H1 (cell line): Measurements from ENCODE around the gene THSD1. TPM values are rescaled to one million over a fixed set of nuclear protein-coding genes. Genes with fewer than 3 reads are reported as not detected.

Experiments used
- CTCF ChIA-PET: fragments of 300-600 bp; sonication (Branson Sonifier 250); formaldehyde crosslinking; loops from one replicate; lab custom pipeline; 2021; ENCODE audit not compliant: partially characterized antibody; lab: Charles Lee
- POLR2A ChIA-PET: fragments of 300-600 bp; sonication (Branson Sonifier 250); formaldehyde crosslinking; loops from one replicate; lab custom pipeline; 2021; ENCODE audit warnings: inconsistent platforms; ENCODE audit not compliant: partially characterized antibody; lab: Charles Lee
- DNase-seq, 2 experiments: peaks; one replicate each; pipeline versions ENCODE4 v3.0.0 to v3.0.0-alpha.2; 2010 to 2022; ENCODE audit warnings: low spot score in 2 of 2, low read depth in 1 of 2, mixed read lengths in 1 of 2
- FAIRE-seq: peaks from 2 replicates; lab custom pipeline; 2011; peaks lifted over from hg19 to GRCh38; lab: Jason Lieb, UNC
- H2AFZ ChIP-seq: 2 replicates; pipeline ENCODE4 v1.8.1; 2012; ENCODE audit warnings: low read length, inconsistent platforms
- H2AK5ac ChIP-seq: 2 replicates; pipeline ENCODE4 v1.6.1; 2013; ENCODE audit warnings: low read depth, low read length
- H2BK120ac ChIP-seq: replicated peaks from 2 replicates; pipeline ENCODE3; 2013; ENCODE audit warnings: low read depth, low read length, inconsistent platforms
- H2BK12ac ChIP-seq: 2 replicates; pipeline ENCODE4 v1.6.1; 2013; ENCODE audit warnings: low read depth, low read length
- H2BK15ac ChIP-seq: 2 replicates; pipeline ENCODE4 v1.6.1; 2013; ENCODE audit warnings: low read length
- H2BK20ac ChIP-seq: 2 replicates; pipeline ENCODE4 v1.6.1; 2013; ENCODE audit warnings: low read length
- H2BK5ac ChIP-seq: 2 replicates; pipeline ENCODE4 v1.6.1; 2013; ENCODE audit warnings: low read depth, low read length
- H3K14ac ChIP-seq: 2 replicates; pipeline ENCODE4 v1.6.1; 2013; ENCODE audit warnings: inconsistent platforms; ENCODE audit not compliant: insufficient read length
- H3K18ac ChIP-seq: 2 replicates; pipeline ENCODE4 v1.6.1; 2013; ENCODE audit warnings: low read length; ENCODE audit errors: extremely low read depth
- H3K23ac ChIP-seq: 2 replicates; pipeline ENCODE4 v1.6.1; 2013; ENCODE audit warnings: inconsistent platforms; ENCODE audit not compliant: insufficient read length
- H3K23me2 ChIP-seq: 2 replicates; pipeline ENCODE4 v1.6.1; 2013; ENCODE audit warnings: low read depth, low read length
- H3K27ac ChIP-seq: 2 replicates; pipeline ENCODE4 v1.6.1; 2011; ENCODE audit warnings: low read depth, low read length, inconsistent platforms
- H3K27me3 ChIP-seq, 4 experiments: replicated peaks in 1 of 4; 1 replicate in 1 of 4; 2 replicates in 3 of 4; pipeline versions ENCODE4 v1.6.1 to v1.8.1; 2011 to 2013; ENCODE audit warnings: low read length in 3 of 4, mild to moderate bottlenecking in 3 of 4, inconsistent platforms in 2 of 4, mixed read lengths in 2 of 4, moderate library complexity in 1 of 4; ENCODE audit not compliant: control insufficient read depth in 3 of 4, insufficient read depth in 3 of 4; ENCODE audit errors: extremely low read depth in 1 of 4
- H3K36me3 ChIP-seq, 4 experiments: 2 replicates each; pipeline versions ENCODE4 v1.6.1 to v1.8.1; 2011 to 2013; ENCODE audit warnings: mild to moderate bottlenecking in 4 of 4, low read length in 3 of 4, moderate library complexity in 2 of 4, control low read depth in 1 of 4, inconsistent platforms in 1 of 4; ENCODE audit not compliant: insufficient read depth in 4 of 4, control insufficient read depth in 2 of 4
- H3K4ac ChIP-seq: replicated peaks from 2 replicates; pipeline ENCODE3; 2013; ENCODE audit warnings: low read length, low read depth, mixed read lengths, inconsistent platforms; ENCODE audit not compliant: insufficient read length
- H3K4me1 ChIP-seq, 4 experiments: replicated peaks in 1 of 4; 1 replicate in 1 of 4; 2 replicates in 3 of 4; pipeline versions ENCODE4 v1.6.1 to v1.8.1; 2011 to 2013; ENCODE audit warnings: low read length in 3 of 4, inconsistent platforms in 2 of 4, mixed read lengths in 1 of 4; ENCODE audit not compliant: insufficient read depth in 4 of 4, control insufficient read depth in 3 of 4
- H3K4me2 ChIP-seq, 2 experiments: 2 replicates each; pipeline versions ENCODE4 v1.6.1 to v1.8.1; 2011 to 2013; ENCODE audit warnings: low read depth in 2 of 2, low read length in 2 of 2, control low read depth in 1 of 2, inconsistent platforms in 1 of 2, mild to moderate bottlenecking in 1 of 2; ENCODE audit not compliant: insufficient read depth in 1 of 2
- H3K4me3 ChIP-seq, 4 experiments: fragments of 200-600, 300-600 bp in 1 of 4; sonication (generic), shearing (Covaris generic), sonication (Bioruptor Twin) in 1 of 4; 2 replicates each; pipeline versions ENCODE4 v1.5.1 to v1.8.1; 2011 to 2016; ENCODE audit warnings: low read length in 4 of 4, low read depth in 3 of 4, control low read depth in 2 of 4, inconsistent platforms in 2 of 4, mild to moderate bottlenecking in 2 of 4, mixed read lengths in 1 of 4, moderate library complexity in 1 of 4; ENCODE audit not compliant: insufficient read depth in 2 of 4; ENCODE audit errors: extremely low read depth in 1 of 4
- H3K56ac ChIP-seq: replicated peaks from 2 replicates; pipeline ENCODE3; 2013; ENCODE audit warnings: low read depth, mild to moderate bottlenecking, mixed read lengths, low read length, inconsistent platforms; ENCODE audit not compliant: insufficient read length
- H3K79me1 ChIP-seq: 2 replicates; pipeline ENCODE4 v1.6.1; 2013; ENCODE audit warnings: low read depth, low read length, control low read depth
- H3K79me2 ChIP-seq, 2 experiments: 2 replicates each; pipeline versions ENCODE4 v1.6.1 to v1.8.1; 2012 to 2013; ENCODE audit warnings: low read length in 2 of 2, mild to moderate bottlenecking in 2 of 2, inconsistent platforms in 1 of 2; ENCODE audit not compliant: insufficient read depth in 2 of 2, control insufficient read depth in 1 of 2
- H3K9ac ChIP-seq, 4 experiments: replicated peaks in 1 of 4; 1 replicate in 1 of 4; 2 replicates in 3 of 4; pipeline versions ENCODE4 v1.6.1 to v1.8.1; 2011 to 2013; ENCODE audit warnings: low read depth in 3 of 4, low read length in 3 of 4, control low read depth in 2 of 4, mild to moderate bottlenecking in 2 of 4, moderate library complexity in 2 of 4, inconsistent platforms in 1 of 4; ENCODE audit errors: extremely low read depth in 1 of 4
- H3K9me3 ChIP-seq, 2 experiments: 2 replicates each; pipeline versions ENCODE4 v1.6.1 to v1.8.1; 2012 to 2013; ENCODE audit warnings: mild to moderate bottlenecking in 2 of 2, moderate library complexity in 2 of 2, control low read depth in 1 of 2, inconsistent platforms in 1 of 2, low read depth in 1 of 2, low read length in 1 of 2, mixed read lengths in 1 of 2; ENCODE audit not compliant: insufficient read depth in 2 of 2
- H4K20me1 ChIP-seq, 2 experiments: replicated peaks in 1 of 2; 2 replicates each; pipeline versions ENCODE3 to v1.8.1; 2011 to 2013; ENCODE audit warnings: inconsistent platforms in 2 of 2, low read length in 2 of 2, mild to moderate bottlenecking in 1 of 2; ENCODE audit not compliant: insufficient read depth in 2 of 2, control insufficient read depth in 1 of 2
- H4K5ac ChIP-seq: 2 replicates; pipeline ENCODE4 v1.6.1; 2013; ENCODE audit warnings: low read length, low read depth, mixed read lengths, inconsistent platforms; ENCODE audit not compliant: insufficient read length
- H4K8ac ChIP-seq: 2 replicates; pipeline ENCODE4 v1.8.0; 2013; ENCODE audit warnings: mild to moderate bottlenecking, moderate library complexity, low read length, inconsistent platforms; ENCODE audit not compliant: insufficient read depth; ENCODE audit errors: extremely low read depth
- H4K91ac ChIP-seq: replicated peaks from 2 replicates; pipeline ENCODE3; 2013; ENCODE audit warnings: low read length, mixed read lengths, inconsistent platforms; ENCODE audit not compliant: insufficient read length
- FOSL1 ChIP-seq: IDR thresholded peaks from 2 replicates; pipeline ENCODE4 v1.6.1; 2011; ENCODE audit warnings: mild to moderate bottlenecking, low read depth, low read length, moderate library complexity; ENCODE audit not compliant: insufficient read depth
- SAP30 ChIP-seq: fragments of 300-600 bp; sonication (generic); IDR thresholded peaks from 2 replicates; pipeline ENCODE4 v1.7.1; 2012; ENCODE audit warnings: low read length, moderate library complexity, mild to moderate bottlenecking, inconsistent platforms; ENCODE audit not compliant: insufficient read depth, insufficient replicate concordance
- SUZ12 ChIP-seq: fragments of 200-600 bp; sonication (generic); IDR thresholded peaks from 2 replicates; pipeline ENCODE4 v1.6.1; 2012; ENCODE audit warnings: mild to moderate bottlenecking, inconsistent platforms, low read length, moderate library complexity, mixed read lengths
- WGBS, 2 experiments: shearing (Covaris generic) in 1 of 2; methylation state at CpG; one replicate each; pipeline versions ENCODE4 v1.1.6 to v1.1.7; 2013 to 2015; ENCODE audit warnings: low lambda C conversion rate in 2 of 2, mixed read lengths in 2 of 2, inconsistent platforms in 1 of 2, low coverage in 1 of 2, missing lambda C conversion rate in 1 of 2; ENCODE audit not compliant: insufficient replicate concordance in 2 of 2, insufficient coverage in 1 of 2, insufficient read length in 1 of 2; ENCODE audit errors: extremely low coverage in 1 of 2, missing lambda C conversion rate in 1 of 2; 5-methylcytosine and 5-hydroxymethylcytosine counted together
- polyA plus RNA-seq, 7 experiments: library from polyadenylated mRNA; depleted of rRNA in 3 of 7; stranded (reverse) in 5 of 7; unstranded in 2 of 7; fragments of >200 nt in 5 of 7; fragments of 200-250 nt in 2 of 7; gene quantifications; 1 replicate in 5 of 7; 2 replicates in 1 of 7; 4 replicates in 1 of 7; pipeline versions ENCODE4 v1.2.1 to v1.2.3, GENCODE V29; 2011 to 2013; ENCODE audit warnings: missing spikeins in 2 of 7, mixed read lengths in 2 of 7
- total RNA-seq: library from RNA; stranded (reverse); fragmentation: NEBNext Ultra II Directional; extraction: Animal tissue kit (Norgen Biotek cat#: 25700); gene quantifications from 2 replicates; pipeline ENCODE4 v1.2.1, GENCODE V29; 2021
- TF ChIP-seq, protein P1 (sequence below): IDR thresholded peaks from 2 replicates; pipeline ENCODE4 v1.6.1; 2012; ENCODE audit warnings: inconsistent platforms
- TF ChIP-seq, protein P2 (sequence below): IDR thresholded peaks from 2 replicates; pipeline ENCODE4 v1.6.1; 2012; ENCODE audit warnings: inconsistent platforms

Gene THSD1
- total and polyA plus RNA-seq, 2 of the 8 experiments (the other 6 are each of a cell fraction or from before 2014, with no cell fraction given) = 0.17 to 0.35 TPM

DNA sequence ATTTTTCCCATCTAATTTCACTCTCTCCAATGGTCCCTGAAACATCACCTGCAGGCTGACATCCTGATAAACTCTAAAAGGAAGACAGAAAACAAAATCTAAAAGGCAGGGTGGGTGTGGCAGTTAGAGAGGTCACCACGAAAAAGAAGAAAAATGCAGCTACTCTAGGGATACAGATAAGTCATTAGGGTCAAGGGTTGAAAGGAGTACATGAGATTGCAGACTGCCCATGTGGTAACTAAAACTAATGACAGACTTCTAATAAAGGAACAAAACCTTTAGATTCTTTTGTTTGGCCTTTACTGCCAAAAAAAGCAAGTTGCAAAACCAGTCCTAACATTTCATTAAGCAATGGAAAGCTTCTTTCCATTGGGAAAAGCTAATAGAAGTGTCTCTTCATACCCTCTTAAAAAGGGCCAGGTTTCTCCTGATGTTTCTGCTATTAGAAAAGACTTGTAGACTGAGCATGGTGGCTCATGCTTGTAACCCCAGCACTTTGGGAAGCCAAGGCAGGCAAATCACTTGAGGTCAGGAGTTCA lies 31.0 kb downstream of the THSD1 start:
- Histone ChIP-seq H2AFZ (no peak overlapping the region), H4K91ac (no peak overlapping the region), H3K27ac (no peak overlapping the region), H4K20me1 (no peaks in the 10 kb centered on the region), H3K56ac (no peak overlapping the region), H4K5ac (no peak overlapping the region), H2BK5ac (no peak overlapping the region), H2BK15ac (no peak overlapping the region), H3K4me2 (no peak overlapping the region), H3K23ac (no peak overlapping the region), H3K23me2 (no peaks in the 10 kb centered on the region; the same call in 1 of the 2 replicates), H3K9ac (no peak overlapping the region), H3K79me2 (no peaks in the 10 kb centered on the region), H2BK120ac (no peak overlapping the region), H3K4ac (no peak overlapping the region), H3K4me3 (no peak overlapping the region), H3K9me3 (no peaks in the 10 kb centered on the region), H3K36me3 (no peaks in the 10 kb centered on the region), H3K14ac (no peak overlapping the region), H4K8ac (no peak overlapping the region), H2AK5ac (no peak overlapping the region), H2BK12ac (no peak overlapping the region), H3K4me1 (peaks cover 0 to 3% (median 0%) of the 10 kb centered on the region in 4 experiments; a peak in 1 of 7 replicates), H3K79me1 (no peaks in the 10 kb centered on the region), H2BK20ac (no peak overlapping the region), H3K27me3 (no peaks in the 10 kb centered on the region), H3K18ac (no peak overlapping the region)
- POLR2A ChIA-PET = no interaction called here
- CTCF ChIA-PET = interaction anchor here (1.4 kb wide), 1 partner anchor 24 kb away, joined by 3 read pairs; no protein-coding TSS in a partner anchor
- DNase-seq (no peak), FAIRE-seq (no peak)
- WGBS, 2 experiments = 73% methylated on average over 1 of the region's 1 CpG; no CpG with 5 or more reads in 1 of the 2 experiments
- TF ChIP-seq, protein P1, sequence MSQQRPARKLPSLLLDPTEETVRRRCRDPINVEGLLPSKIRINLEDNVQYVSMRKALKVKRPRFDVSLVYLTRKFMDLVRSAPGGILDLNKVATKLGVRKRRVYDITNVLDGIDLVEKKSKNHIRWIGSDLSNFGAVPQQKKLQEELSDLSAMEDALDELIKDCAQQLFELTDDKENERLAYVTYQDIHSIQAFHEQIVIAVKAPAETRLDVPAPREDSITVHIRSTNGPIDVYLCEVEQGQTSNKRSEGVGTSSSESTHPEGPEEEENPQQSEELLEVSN = no peak
- TF ChIP-seq, protein P2, sequence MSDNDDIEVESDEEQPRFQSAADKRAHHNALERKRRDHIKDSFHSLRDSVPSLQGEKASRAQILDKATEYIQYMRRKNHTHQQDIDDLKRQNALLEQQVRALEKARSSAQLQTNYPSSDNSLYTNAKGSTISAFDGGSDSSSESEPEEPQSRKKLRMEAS = no peak
- TF ChIP-seq SUZ12 (no peak), SAP30 (no peak), FOSL1 (no peak)
